Mucosa of rectum (tissue), 2 donors: ENCODE data around the gene CTU1.

Experiments used
- H3K27ac ChIP-seq, 2 donors: one replicate each; pipeline ENCODE4 v1.7.0; 2013; ENCODE audit warnings: inconsistent platforms in 2 of 2, low read depth in 2 of 2, low read length in 2 of 2
- H3K27me3 ChIP-seq, 2 donors: one replicate each; pipeline ENCODE4 v1.7.0; 2013; ENCODE audit warnings: low read length in 2 of 2; ENCODE audit not compliant: control insufficient read depth in 2 of 2, insufficient read depth in 2 of 2
- H3K36me3 ChIP-seq, 2 donors: one replicate each; pipeline ENCODE4 v1.7.0; 2013; ENCODE audit warnings: low read length in 2 of 2; ENCODE audit not compliant: control insufficient read depth in 2 of 2, insufficient read depth in 2 of 2
- H3K4me1 ChIP-seq, 2 donors: one replicate each; pipeline ENCODE4 v1.7.0; 2013; ENCODE audit warnings: low read length in 2 of 2, mild to moderate bottlenecking in 1 of 2; ENCODE audit not compliant: control insufficient read depth in 2 of 2, insufficient read depth in 2 of 2
- H3K4me3 ChIP-seq, 2 donors: one replicate each; pipeline ENCODE4 v1.7.0; 2013; ENCODE audit warnings: low read length in 2 of 2
- H3K9ac ChIP-seq, 2 donors: one replicate each; pipeline ENCODE4 v1.7.0; 2013; ENCODE audit warnings: low read length in 2 of 2, low read depth in 1 of 2, mild to moderate bottlenecking in 1 of 2
- H3K9me3 ChIP-seq, 2 donors: one replicate each; pipeline ENCODE4 v1.7.0; 2013; ENCODE audit warnings: low read length in 2 of 2; ENCODE audit not compliant: control insufficient read depth in 2 of 2
- donor health status: healthy.
- donor health status: Normal muscosa, but diverticular disease.

CTU1 gene

DNA sequence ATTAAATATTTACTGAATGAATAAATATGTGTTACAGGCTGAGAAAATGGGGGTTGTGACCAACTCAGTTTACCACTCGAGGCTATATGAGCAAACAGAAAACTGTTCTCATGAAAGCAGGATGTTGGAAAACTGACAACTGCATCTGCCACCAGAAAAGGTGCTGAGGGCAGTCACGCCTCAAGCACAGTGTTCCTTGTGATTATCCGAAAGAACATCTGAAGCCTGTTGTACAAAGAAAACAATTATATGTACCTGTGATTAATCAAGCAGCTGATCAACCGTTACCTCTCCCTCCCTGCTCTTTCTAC is 37.2 kb downstream of the CTU1 start:
- Histone ChIP-seq H3K4me1 (no peaks in the 10 kb centered on the region), H3K27me3 (peaks cover 0 to under 1% of the 10 kb centered on the region in 2 donors), H3K27ac (no peak overlapping the region), H3K9ac (no peak overlapping the region), H3K9me3 (no peaks in the 10 kb centered on the region), H3K36me3 (no peaks in the 10 kb centered on the region), H3K4me3 (no peak overlapping the region)

- Histone ChIP-seq H3K27me3 (peaks cover 3% of the 10 kb centered on the region in 2 donors), H3K27ac (no peak overlapping the region), H3K4me3 (no peak overlapping the region), H3K36me3 (no peaks in the 10 kb centered on the region), H3K9me3 (no peaks in the 10 kb centered on the region), H3K9ac (no peak overlapping the region), H3K4me1 (no peaks in the 10 kb centered on the region)
These were observed 37.7 kb downstream of the CTU1 start for GRCh38 chr19:51070334-51071094.

DNA sequence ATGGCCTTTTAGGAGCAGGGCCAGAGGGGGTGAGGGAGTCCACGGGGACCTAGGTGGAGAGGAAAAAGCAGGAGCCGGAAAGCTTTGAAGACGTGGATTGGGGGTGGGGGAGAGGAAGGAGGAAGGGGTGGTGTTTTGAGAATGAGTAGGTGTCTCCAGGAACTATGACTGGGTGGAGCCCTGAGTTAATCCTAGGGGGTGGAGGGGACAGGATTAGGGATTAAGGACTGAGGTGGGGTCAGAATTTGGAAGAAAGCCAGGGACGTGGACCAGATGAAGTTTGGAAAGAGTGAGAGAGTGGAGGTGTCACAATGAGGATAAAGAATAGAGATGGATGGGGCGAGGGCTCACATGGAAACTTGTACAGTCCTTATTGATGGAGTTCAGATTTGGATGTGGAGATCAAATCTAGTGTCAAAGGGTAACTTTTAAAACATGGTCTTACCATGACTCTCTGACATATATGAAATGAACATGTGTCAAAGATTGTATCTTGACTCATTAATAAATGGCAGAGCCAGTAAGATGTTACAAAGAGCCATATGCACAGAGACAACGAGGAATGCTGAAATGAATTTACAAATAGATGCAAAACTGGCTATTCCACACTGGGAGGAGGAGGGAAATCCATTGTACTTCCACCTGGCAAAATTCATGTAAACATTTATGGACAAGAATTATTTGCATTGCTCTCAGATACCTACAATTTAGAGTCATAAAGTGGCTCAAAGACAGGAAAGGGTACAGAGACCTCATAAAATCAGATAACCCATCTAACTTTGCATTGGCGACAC is 41.6 kb downstream of the CTU1 start:
- Histone ChIP-seq H3K9me3 (no peaks in the 10 kb centered on the region), H3K27me3 (peaks cover 9 to 10% of the 10 kb centered on the region in 2 donors), H3K9ac (no peak overlapping the region), H3K36me3 (no peaks in the 10 kb centered on the region), H3K27ac (no peak overlapping the region), H3K4me3 (no peak overlapping the region), H3K4me1 (no peaks in the 10 kb centered on the region)

DNA sequence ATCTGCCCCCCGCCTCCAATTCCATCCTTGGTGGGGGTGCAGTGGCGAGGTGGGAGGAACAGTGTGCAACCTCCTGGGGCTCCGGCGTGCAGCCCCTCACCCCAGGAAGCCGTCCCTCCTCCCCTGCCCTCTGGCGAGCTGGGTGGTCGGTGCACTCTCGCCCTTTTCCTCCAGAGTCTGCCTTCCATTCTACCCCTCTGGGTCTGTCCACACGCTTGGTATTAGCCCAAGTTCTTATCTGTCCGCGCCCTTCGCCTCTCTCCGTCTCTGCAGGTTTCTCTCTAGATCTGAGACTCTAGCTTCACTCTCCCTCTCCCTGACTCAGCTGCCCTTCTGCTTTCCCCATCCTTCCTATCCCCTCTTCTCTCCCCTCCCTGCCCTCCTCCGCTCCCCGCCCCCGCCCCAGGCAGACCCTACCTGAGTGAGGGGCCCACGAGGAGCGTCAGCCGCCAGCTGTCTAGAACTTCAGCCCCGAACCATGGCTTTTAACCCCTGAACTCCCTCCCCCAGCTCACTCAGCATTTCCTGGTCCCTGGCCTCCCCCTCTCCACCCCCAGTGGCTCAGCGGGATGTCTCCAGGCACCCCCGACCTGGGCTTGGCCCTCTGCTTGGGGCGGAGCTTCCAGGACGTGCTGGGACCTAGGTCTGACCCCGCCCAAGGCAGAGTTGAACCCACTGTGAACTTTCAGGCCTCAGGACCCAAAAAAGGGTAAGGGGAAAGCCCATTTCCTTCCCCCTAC is 42.8 kb downstream of the CTU1 start:
- Histone ChIP-seq H3K9ac (no peak overlapping the region), H3K4me1 (no peaks in the 10 kb centered on the region), H3K27ac (no peak overlapping the region), H3K27me3 (peaks cover 9 to 10% of the 10 kb centered on the region in 2 donors), H3K36me3 (no peaks in the 10 kb centered on the region), H3K4me3 (no peak overlapping the region), H3K9me3 (no peaks in the 10 kb centered on the region)

GRCh38 chr19:51064534-51065220 is 43.5 kb downstream of the CTU1 start, which contains the start of gene KLK13:
KLK13 (minus strand) TSS chr19:51065092; CDS start chr19:51065067, 25 bp downstream.
- no peaks in the 10 kb centered on the region for H3K36me3 ChIP-seq
- H3K4me1 ChIP-seq, result no peaks in the 10 kb centered on the region
- H3K9me3 ChIP-seq, result no peaks in the 10 kb centered on the region
- H3K27ac ChIP-seq, result no peak within 1 kb of the TSS
- peaks cover 9 to 10% of the 10 kb centered on the region in 2 donors for H3K27me3 ChIP-seq
- H3K9ac ChIP-seq, result no peak within 1 kb of the TSS
- H3K4me3 ChIP-seq, result no peak within 1 kb of the TSS

DNA sequence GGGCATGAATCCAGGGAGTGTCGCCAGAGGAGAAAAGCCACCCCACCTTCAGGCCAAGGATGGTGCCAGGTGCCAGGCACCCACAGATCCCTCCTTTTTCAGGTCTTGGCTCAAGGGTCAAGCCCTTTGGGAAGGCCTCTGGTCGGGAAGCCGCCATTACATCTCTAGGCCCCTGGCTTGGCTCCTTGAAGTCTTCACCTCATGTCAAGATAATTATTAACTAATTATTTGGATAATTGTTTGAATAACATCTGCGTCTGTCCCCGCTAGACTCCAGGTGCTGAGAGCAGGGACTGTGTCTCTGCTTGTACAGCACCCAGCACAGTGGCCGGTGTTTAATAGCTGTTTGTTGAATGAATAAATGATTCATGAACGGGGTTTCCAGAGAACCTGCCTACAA is 44.5 kb downstream of the CTU1 start:
- no peaks in the 10 kb centered on the region for H3K9me3 ChIP-seq
- no peaks in the 10 kb centered on the region for H3K4me1 ChIP-seq
- H3K27ac ChIP-seq, result no peak overlapping the region

DNA sequence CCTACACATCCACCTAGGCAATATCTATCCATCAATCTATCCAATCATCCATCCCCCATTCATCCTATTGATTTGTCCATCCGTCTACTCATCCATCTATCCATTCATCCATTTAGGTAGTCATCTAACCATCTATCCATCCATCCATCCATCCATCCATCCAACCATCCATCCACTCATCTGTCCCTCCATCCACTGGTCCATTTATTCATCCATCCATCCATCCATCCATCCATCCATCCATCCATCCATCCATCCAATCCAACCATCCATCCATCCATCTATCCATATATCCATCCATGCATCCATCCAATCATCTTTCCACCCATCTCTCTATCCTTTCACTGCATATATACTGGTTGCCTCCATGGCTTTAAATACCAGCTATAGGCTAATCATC is 47.2 kb downstream of the CTU1 start:
- Histone ChIP-seq H3K4me3 (no peak overlapping the region), H3K27ac (no peak overlapping the region), H3K9ac (no peak overlapping the region), H3K4me1 (no peaks in the 10 kb centered on the region), H3K36me3 (no peaks in the 10 kb centered on the region), H3K27me3 (peaks cover 9 to 11% of the 10 kb centered on the region in 2 donors), H3K9me3 (no peaks in the 10 kb centered on the region)

More for the DNA sequence above, 44.5 kb downstream of the CTU1 start:
- H3K27me3 ChIP-seq, result peaks cover 9 to 10% of the 10 kb centered on the region in 2 donors
- no peak overlapping the region for H3K9ac ChIP-seq
- no peak overlapping the region for H3K4me3 ChIP-seq
- no peaks in the 10 kb centered on the region for H3K36me3 ChIP-seq

GRCh38 chr19:51060336-51060735 is 47.9 kb downstream of the CTU1 start:
- Histone ChIP-seq H3K9me3 (no peaks in the 10 kb centered on the region), H3K4me1 (no peaks in the 10 kb centered on the region), H3K27ac (no peak overlapping the region), H3K4me3 (no peak overlapping the region), H3K36me3 (no peaks in the 10 kb centered on the region), H3K9ac (no peak overlapping the region), H3K27me3 (peaks cover 7 to 9% of the 10 kb centered on the region in 2 donors)

GRCh38 chr19:51059715-51060114 is 48.5 kb downstream of the CTU1 start:
- H3K27ac ChIP-seq, result no peak overlapping the region
- no peak overlapping the region for H3K4me3 ChIP-seq
- H3K9ac ChIP-seq, result no peak overlapping the region
- peaks cover 3 to 9% of the 10 kb centered on the region in 2 donors for H3K27me3 ChIP-seq
- no peaks in the 10 kb centered on the region for H3K4me1 ChIP-seq
- H3K36me3 ChIP-seq, result no peaks in the 10 kb centered on the region
- H3K9me3 ChIP-seq, result no peaks in the 10 kb centered on the region
